Dermis microvascular lymphatic vessel endothelial cell (primary cell): ENCODE measurements around the gene NFKBIE. TPM values are rescaled to one million over a fixed set of nuclear protein-coding genes. Genes with fewer than 3 reads are reported as not detected.
"Not testable (repeated sequence)": the region's sequence is repeated elsewhere in the genome, so short reads cannot be mapped to it uniquely, and the experiment has no call there.

ENCODE experiments used
- DNase-seq, 2 donors: peaks; one replicate each; pipeline versions ENCODE4 v3.0.0 to v3.0.0-alpha.2; 2010; ENCODE audit warnings: low read depth in 2 of 2
- total RNA-seq: library from RNA; depleted of rRNA; stranded (reverse); fragments of >200 nt; gene quantifications from 2 replicates; pipeline ENCODE4 v1.2.1, GENCODE V29; 2014

The NFKBIE gene, protein sequence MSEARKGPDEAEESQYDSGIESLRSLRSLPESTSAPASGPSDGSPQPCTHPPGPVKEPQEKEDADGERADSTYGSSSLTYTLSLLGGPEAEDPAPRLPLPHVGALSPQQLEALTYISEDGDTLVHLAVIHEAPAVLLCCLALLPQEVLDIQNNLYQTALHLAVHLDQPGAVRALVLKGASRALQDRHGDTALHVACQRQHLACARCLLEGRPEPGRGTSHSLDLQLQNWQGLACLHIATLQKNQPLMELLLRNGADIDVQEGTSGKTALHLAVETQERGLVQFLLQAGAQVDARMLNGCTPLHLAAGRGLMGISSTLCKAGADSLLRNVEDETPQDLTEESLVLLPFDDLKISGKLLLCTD
- total RNA-seq: 9.6 and 15.0 TPM in 2 replicates

DNA sequence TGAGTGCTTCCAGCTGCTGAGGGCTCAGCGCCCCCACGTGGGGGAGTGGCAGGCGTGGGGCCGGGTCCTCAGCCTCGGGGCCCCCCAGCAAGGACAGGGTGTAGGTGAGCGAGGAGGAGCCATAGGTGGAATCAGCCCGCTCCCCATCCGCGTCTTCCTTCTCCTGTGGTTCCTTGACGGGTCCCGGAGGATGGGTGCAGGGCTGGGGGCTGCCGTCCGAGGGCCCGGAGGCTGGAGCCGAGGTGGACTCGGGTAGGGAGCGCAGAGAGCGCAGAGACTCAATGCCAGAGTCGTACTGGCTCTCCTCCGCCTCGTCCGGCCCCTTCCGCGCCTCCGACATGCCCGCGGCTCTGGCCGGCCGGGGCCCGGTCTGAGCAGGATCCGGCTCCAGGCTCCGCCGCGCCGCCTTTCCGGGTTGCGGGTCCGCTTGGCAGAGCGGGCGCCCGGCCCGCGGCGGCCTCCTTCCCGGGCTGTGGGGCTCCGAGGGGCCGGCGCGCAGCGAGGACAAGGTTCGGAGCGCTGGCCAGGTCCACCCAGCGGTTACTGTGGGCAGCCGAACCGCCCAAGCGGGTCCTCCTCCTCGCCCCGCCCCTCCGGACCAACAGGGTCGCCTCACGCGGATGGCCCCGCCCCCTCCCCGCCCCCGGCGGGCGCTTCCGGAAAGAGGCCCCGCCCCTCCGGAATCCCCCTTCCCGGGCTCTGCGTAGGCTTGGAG, at the start of gene NFKBIE:
Gene NFKBIE (minus strand): TSS at position 545 of the 715 bp plus-strand sequence. CDS start 205 bp downstream, at position 340.
- peak; percentile 75 to 92 for DNase-seq

DNA sequence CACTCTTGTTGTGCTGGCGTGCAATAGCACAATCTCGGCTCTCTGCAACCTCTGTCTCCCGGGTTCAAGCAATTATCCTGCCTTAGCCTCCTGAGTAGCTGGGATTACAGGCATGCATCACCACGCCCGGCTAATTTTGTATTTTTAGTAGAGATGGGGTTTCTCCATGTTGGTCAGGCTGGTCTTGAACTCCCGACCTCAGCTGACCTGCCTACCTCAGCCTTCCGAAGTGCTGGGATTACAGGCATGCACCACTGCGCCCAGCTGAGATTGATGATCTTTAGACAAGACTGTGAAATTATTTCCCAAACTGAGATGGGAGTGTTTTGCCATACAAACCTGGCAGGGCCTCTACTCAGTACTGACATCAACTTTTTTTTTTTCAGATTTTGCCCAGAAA, 49.3 kb upstream of the NFKBIE start:
- DNase-seq: not testable (repeated sequence)

DNA sequence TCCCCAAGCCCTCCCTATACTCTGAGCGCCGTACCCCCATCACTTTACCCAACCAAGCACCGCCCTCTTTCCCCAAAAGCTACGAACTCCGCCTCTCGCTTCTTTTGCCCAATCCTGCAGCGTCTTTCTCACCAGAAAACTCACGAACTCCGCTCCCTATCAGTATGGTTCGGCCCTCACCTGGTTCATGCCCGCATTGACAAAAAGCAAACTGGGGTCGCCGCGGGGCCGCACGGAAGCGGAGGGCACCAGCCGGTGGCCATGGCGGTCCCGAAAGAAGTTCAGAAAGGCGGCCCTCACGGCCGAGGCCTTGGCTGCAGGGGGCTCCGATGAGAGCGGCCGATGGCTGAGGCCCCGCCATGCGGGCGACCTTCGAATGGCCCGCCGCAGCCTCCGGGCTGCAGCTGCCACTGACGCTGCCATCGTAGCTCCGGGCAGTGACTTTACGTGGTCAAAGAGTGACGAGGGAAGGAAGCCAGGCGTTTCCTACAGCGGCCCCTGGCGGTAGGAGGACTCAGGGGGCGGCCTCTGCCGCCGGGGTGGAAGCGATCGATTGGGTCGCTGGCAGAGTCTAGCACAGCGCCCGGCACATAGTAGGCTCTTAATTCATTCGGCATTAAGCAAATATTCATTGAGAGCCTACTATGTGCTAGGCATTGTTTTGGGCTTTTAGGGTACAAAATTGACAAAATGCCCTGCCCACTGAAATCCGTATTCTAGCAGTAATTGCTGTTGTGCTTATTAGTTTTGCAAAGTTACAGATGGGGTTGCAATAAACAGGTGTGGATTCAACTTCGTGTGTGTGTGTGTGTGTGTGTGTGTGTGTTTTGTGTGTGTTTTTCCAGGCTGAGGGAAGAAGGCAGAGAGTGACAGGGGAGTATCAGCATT, 47.8 kb upstream of the NFKBIE start, which contains the start of gene AARS2:
Gene AARS2 (minus strand): TSS at position 447 of the 888 bp plus-strand sequence. CDS start 24 bp downstream, at position 423.
- DNase-seq: peak; percentile 79 to 90

DNA sequence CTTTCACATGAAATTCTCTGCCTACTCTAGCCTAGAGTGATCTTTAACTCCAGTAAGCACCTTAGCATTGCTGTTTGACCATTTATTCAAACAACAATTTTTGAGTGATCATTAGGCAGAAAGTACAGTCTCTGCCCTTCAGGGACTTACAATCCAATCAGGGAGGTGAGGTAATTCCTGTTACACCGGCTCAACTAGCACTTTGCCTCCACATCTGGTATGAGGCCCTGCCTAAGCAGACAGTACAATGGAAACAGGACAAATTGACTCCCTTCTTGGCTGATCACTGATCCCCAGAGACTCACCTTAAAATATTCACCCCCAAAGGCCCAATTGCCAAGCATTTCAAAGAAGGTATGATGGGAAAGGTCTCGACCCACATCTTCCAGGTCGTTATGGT, 46.4 kb upstream of the NFKBIE start:
- no peak for DNase-seq

DNA sequence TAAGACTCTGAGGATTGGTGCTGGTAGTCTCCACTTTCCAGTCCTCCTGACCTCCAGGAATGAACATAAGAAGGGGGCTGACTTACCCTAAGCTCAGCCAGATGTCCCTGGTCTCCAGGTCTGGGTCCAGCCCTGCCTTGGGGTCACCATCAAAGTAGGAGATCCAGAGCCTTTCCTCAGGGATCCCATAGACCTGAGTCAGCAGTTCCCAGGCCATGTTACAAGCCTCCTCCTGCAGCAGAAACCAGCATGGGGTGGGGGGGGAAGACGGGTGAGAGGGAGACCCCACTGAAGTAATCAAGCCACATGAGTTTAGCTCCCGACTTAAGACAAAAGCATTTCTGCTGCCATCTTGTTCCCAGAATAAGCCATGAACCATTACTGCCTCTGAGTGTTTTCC, 46.0 kb upstream of the NFKBIE start:
- DNase-seq: no peak

GRCh38 chr6:44310241-44310640, 44.9 kb upstream of the NFKBIE start:
- DNase-seq: no peak

- DNase-seq: no peak
Observed at GRCh38 chr6:44309631-44310030, 44.3 kb upstream of the NFKBIE start.

DNA sequence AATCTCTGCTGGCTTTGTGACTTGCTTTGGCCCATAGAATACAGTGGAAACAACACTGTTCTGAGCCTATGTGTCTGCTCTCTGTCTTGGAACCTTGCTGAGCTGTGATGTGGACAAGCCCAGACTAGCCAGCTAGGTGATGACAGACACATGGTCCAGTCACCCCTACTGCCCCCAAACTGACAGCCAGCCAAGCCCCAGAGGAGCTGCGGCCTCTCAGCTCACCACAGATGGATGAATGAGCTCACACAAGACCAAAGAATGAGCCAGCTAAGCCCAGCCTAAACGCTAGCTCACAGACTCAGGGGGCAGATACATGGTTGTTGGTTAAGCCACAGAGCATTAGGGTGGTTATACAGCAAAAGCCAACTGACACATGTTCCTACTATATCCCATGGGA, 43.7 kb upstream of the NFKBIE start:
- DNase-seq: peak in 1 of 2 donors; percentile 19

GRCh38 chr6:44307217-44307616, 41.9 kb upstream of the NFKBIE start:
- no peak for DNase-seq

DNA sequence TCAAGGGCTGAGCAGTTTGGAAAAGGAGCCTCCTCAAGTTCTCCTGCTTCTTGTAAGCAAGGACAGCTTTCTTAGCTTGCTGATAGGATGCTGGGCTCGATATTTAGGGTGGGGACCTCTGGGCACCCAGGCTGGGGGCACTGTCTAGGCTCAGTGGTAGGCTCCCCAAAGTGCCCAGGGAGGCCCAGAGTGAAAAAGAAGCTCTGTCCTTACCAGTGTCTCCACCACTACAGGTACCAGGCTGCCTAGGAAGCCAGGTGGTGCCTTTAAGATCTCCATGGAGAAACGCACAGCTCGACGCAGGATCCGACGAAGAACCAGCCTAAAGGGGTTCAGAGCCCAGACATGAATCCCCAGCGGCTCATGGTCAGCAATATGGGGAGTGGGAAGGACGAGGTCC, 41.4 kb upstream of the NFKBIE start:
- no peak for DNase-seq

- DNase-seq: no peak
Observed at GRCh38 chr6:44305200-44305725, 39.9 kb upstream of the NFKBIE start.

DNA sequence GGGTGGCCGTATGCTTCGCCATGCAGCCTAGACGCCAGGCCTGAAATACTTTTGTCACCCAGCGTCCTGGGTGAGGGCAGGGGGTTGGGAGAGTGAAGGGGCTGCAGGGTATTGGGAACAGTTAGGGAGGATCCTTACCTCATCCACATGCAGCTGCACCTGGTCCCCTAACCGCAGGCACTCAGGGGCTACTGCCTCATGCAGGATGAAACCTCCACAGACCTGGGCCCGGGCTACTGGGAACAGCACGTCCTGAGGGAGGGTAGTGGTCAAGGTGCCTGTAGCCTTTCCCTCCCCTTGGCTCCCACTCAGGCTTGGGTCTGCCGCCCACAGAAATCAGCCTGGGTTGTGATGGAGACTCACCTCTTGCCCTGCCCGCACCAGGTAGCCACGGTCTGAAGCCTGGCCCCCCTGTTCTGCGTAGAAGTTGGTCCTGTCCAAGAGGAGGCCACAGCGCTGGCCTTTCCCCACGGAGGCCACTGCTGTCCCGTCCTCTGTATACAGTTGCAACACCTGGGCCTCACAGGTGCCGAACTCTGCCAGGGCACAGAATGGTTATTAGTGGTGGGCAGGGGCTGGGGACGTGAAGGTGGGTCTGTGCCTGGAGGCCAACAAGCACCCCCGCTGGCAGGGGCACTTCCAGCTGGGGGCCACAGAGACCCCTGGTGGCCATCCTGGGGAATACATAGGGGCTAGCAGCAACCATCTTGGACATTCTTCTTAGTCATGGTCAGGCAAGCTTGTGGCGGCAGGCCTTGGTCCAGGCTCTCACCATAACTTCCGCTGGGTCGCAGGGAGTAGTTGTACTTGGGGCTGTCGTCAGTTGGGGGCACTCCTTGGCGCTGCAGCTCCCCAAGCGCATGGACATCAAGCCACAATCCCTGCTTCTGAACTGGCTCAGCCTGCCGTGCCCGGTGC, 39.2 kb upstream of the NFKBIE start:
- peak; percentile 12 to 55 for DNase-seq

GRCh38 chr6:44303842-44304241, 38.5 kb upstream of the NFKBIE start:
- DNase-seq: no peak

- DNase-seq: no peak
Observed at GRCh38 chr6:44302856-44303255, 37.5 kb upstream of the NFKBIE start.

DNA sequence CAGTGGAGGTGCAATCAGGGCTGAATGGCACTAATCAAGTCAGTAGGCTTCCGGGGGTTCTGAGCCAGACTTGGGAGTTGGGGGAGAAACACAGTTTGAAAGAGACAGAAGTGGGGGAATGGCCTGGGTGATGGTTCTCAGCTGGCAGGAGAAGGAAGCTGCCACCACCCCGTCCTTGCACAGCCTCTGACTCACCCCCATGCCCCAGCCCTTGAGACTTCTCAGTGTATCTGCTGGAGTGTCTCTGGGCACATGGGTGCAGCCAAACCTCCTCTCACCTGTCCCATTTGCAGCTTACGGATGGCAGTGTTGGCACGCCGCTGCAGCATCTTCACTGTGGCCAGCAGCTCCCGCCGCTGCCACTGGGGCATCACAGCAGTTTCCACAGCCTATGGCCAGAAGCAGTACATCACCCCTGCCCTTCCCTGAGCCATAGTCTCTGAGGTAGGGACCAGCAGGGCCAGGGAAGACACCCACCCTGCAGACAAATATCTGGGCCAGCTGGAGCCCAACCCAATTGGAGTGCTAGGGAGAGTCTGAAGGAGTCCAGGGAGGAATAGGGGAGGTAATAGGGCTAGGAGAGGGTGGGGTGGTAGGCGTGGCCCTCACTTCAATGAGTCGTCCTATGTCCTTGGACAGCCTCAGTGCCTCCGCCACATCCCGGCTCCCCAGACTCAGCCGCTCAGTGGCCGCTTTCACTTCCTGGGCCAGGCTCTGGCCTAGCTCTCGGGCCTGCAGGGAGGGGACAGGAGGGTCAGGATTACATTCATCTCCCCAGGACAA, 36.6 kb upstream of the NFKBIE start:
- DNase-seq: no peak

- no peak for DNase-seq
Observed at GRCh38 chr6:44301106-44301505, 35.8 kb upstream of the NFKBIE start.

DNA sequence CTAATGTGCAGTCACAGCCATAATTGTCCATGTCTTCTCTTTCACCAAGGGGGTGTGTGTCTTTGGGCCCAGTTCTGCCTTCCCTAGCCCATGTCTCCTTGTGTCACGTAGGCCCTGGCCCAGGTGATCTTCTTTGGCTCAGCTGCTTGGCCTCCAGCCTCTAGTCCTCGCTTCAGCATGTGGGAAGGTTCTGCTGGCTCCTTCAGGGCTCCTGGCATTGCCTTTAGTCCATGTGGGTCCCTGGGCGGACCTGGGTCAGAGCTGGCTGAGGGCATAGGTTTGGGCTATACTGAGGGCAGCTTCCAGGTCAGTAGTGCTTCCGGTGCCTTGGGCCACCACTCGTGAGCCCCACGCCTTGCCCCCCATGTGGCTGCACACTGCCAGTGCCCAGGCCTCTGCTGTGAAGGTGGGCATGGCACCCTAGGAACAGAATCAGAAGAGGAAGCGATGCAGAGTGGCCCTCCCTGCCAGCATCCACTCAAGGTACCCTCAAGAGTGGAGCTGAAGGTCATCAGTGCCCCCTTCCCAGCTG, 35.0 kb upstream of the NFKBIE start:
- DNase-seq: no peak

DNA sequence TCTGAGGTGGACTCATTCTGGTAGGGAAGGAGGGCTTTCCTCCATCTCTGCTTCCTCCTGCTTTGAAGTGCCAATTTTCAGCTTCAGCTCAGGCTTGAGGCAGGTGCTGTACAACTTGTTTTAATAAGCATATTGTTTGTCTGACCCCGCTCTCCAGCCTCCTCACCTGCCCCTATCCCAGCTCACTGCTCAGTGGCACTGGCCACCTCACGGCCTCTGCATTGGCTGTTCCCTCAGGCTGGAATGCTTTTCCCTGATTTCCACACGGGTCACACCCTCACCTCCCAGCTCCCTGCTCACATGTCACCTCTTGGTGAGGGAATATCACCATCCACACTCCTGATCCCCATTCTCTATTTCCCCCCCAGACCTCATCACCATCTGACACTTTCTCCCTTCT, 33.5 kb upstream of the NFKBIE start:
- no peak for DNase-seq

GRCh38 chr6:44298055-44298803, 32.9 kb upstream of the NFKBIE start:
- DNase-seq: no peak
